HG03558 (cell line): ENCODE data around the gene RAB42.
"Not testable (repeated sequence)": the region's sequence is repeated elsewhere in the genome, so short reads cannot be mapped to it uniquely, and the experiment has no call there.

Experiments used
- ATAC-seq: cut with Tn5 transposase; IDR thresholded peaks from one replicate; pipeline ENCODE4 v1.9.1; 2021; ENCODE audit warnings: moderate number of reproducible peaks; ENCODE audit not compliant: unreplicated experiment; ENCODE audit errors: extremely low read depth

Gene RAB42

GRCh38 chr1:28591708-28592320, at the start of gene RAB42:
RAB42 (plus strand) TSS chr1:28592265; CDS start chr1:28592512, 247 bp downstream.
- no peak for ATAC-seq

- no peak for ATAC-seq
These were observed 46.8 kb upstream of the RAB42 start for GRCh38 chr1:28545246-28545628.

GRCh38 chr1:28548318-28548717, 43.7 kb upstream of the RAB42 start:
- no peak for ATAC-seq

GRCh38 chr1:28551381-28551780, 40.7 kb upstream of the RAB42 start:
- no peak for ATAC-seq

GRCh38 chr1:28552758-28553663, 39.1 kb upstream of the RAB42 start, which contains the start of gene TRNAU1AP:
TRNAU1AP (plus strand) TSS chr1:28553085; CDS start chr1:28553111, 26 bp downstream.
- ATAC-seq, result peak; percentile 71

GRCh38 chr1:28560886-28561285, 31.2 kb upstream of the RAB42 start:
- no peak for ATAC-seq

- no peak for ATAC-seq
These were observed 27.8 kb upstream of the RAB42 start for GRCh38 chr1:28564310-28564709.

- ATAC-seq, result no peak
These were observed 27.0 kb upstream of the RAB42 start for GRCh38 chr1:28565040-28565439.

- ATAC-seq, result no peak
These were observed 26.3 kb upstream of the RAB42 start for GRCh38 chr1:28565726-28566125.

- no peak for ATAC-seq
These were observed 25.1 kb upstream of the RAB42 start for GRCh38 chr1:28566931-28567330.

GRCh38 chr1:28571911-28572310, 20.2 kb upstream of the RAB42 start:
- no peak for ATAC-seq

GRCh38 chr1:28572891-28573290, 19.2 kb upstream of the RAB42 start:
- ATAC-seq, result not testable (repeated sequence)

- no peak for ATAC-seq
These were observed 18.5 kb upstream of the RAB42 start for GRCh38 chr1:28573564-28573963.

GRCh38 chr1:28577052-28577678, 14.9 kb upstream of the RAB42 start:
- no peak for ATAC-seq

- no peak for ATAC-seq
These were observed 14.1 kb upstream of the RAB42 start for GRCh38 chr1:28577738-28578536.

GRCh38 chr1:28578696-28579218, 13.3 kb upstream of the RAB42 start:
- ATAC-seq, result no peak

GRCh38 chr1:28579401-28579800, 12.7 kb upstream of the RAB42 start:
- ATAC-seq, result no peak

GRCh38 chr1:28580722-28581530, 11.1 kb upstream of the RAB42 start:
- ATAC-seq, result no peak

GRCh38 chr1:28581531-28582247, 10.4 kb upstream of the RAB42 start:
- ATAC-seq, result peak; percentile 78
